GM12801 (cell line): ENCODE data around the gene KLC4.

Experiments used
- CTCF ChIP-seq: IDR thresholded peaks from one replicate; pipeline ENCODE4 v1.5.1; 2011; ENCODE audit warnings: control low read depth; ENCODE audit not compliant: insufficient read length; ENCODE audit errors: extremely low read depth

Gene KLC4

GRCh38 chr6:43050981-43051380 lies 8.4 kb upstream of the KLC4 start:
- TF ChIP-seq CTCF = no peak

GRCh38 chr6:43052225-43052841 lies 7.1 kb upstream of the KLC4 start:
- TF ChIP-seq CTCF = no peak

- no peak for TF ChIP-seq CTCF
These were observed 6.4 kb upstream of the KLC4 start for GRCh38 chr6:43052842-43053544.

- no peak for TF ChIP-seq CTCF
These were observed 5.8 kb upstream of the KLC4 start, which contains the start of gene CUL7 for GRCh38 chr6:43053545-43054205. TSS of gene CUL7 (minus strand) at chr6:43053851. CDS start at chr6:43052788, 1,063 bp downstream.

GRCh38 chr6:43054206-43054943 lies 5.1 kb upstream of the KLC4 start:
- TF ChIP-seq CTCF = no peak

- no peak for TF ChIP-seq CTCF
These were observed 3.5 kb upstream of the KLC4 start for GRCh38 chr6:43055966-43056365.

- TF ChIP-seq CTCF = no peak
These were observed 900 bp upstream of the KLC4 start for GRCh38 chr6:43058531-43058930.
